ENCODE measurements around the gene PPT1. TPM values are rescaled to one million over a fixed set of nuclear protein-coding genes. Genes with fewer than 3 reads are reported as not detected.

The PPT1 gene
- total RNA-seq, 1 experiment from 2014 or later, result 46.8 TPM

DNA sequence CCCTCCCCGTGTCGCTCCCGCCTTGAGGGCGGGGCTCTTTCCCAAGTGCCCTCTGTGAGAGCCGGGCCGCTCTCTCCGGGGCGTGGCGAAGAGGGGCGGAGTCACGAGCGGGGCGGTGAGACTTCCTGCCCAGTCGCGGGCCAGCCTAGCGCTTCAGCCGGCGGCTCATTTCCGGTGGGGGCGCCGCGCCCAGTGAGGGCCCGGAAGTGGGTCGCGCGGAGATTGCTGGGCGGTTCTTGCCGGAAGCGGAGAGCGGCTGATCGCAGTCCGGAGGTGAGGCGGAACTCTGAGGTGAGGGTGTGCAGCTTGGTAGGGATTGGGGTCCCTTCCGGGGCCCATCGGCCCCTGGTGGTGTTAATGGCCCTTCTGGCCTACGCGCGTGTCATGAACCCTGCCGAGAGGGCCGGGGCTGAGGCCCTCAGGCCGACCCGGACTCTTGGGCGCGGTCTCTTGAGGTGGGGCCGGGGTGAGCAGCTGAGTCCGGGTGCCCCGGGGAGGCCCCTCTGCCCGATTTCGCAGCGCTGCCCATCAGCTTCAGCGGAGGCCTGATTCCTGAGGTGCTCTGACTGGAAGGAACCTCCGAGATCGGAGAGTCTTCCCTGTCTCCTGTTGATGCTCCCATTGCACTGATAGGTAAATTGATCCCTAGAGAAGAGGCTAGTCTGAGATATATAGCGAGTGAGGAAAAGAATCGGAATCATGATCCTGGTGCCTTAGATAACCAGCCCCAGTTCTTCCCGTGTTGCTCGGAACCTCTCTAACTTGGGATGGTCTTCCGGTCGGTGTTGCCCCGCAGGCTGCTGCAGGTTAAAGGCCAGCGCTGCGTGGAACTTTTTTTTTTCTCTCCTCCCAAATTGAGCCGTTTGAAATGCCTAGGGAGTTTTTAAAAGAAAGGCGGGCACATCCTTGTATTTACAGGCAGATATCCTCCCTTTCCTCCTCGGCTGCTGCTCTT lies 56.3 kb downstream of the PPT1 start, which contains the start of gene CAP1:
Gene CAP1 (plus strand): TSS at position 219 of the 955 bp plus-strand sequence. CDS start 18,618 bp downstream, outside the sequence.
- peak; percentile 95 for DNase-seq (ENCODE audit: low read depth, low spot score)
- CTCF ChIA-PET, result interaction anchor here (1.0 to 2.8 kb wide), 3 partner anchors 103 to 298 kb away, joined by 3 to 9 read pairs (median 5); no protein-coding TSS in a partner anchor
- H3K4me2 ChIP-seq (ENCODE audit: low read length), result peak within 1 kb of the TSS; percentile 94
- RAD21 ChIA-PET (ENCODE audit: low non-redundant PET in 1 of 2, low total read pairs in 2 of 2, uncharacterized antibody in 2 of 2, unreplicated experiment in 2 of 2), result interaction anchor here in 1 of 2 experiments (0.7 kb wide), 1 partner anchor 157 kb away, joined by 3 read pairs; no protein-coding TSS in a partner anchor
- peak within 1 kb of the TSS; percentile 91 to 95 for H3K4me3 ChIP-seq (replicated peaks in 1 of 2; ENCODE audit: low read depth in 1 of 2, low read length in 2 of 2)
- no peaks in the 10 kb centered on the region for H3K9me2 ChIP-seq (ENCODE audit: insufficient read depth)
- H2AFZ ChIP-seq (ENCODE audit: low read depth, low read length, poor library complexity, severe bottlenecking), result peak within 1 kb of the TSS; percentile 72
- H3K36me3 ChIP-seq (ENCODE audit: control insufficient read depth in 1 of 2, insufficient read depth in 2 of 2, low read length in 2 of 2), result peaks cover 5 to 8% of the 10 kb centered on the region in 2 experiments; a peak in 3 of 4 replicates
- peak within 1 kb of the TSS; percentile 89 for H3K27ac ChIP-seq (ENCODE audit: low read depth, low read length)
- no peaks in the 10 kb centered on the region for H3K27me3 ChIP-seq (ENCODE audit: insufficient read depth, low read length)
- H3K9ac ChIP-seq (ENCODE audit: low read length), result peak within 1 kb of the TSS; percentile 92
- 0 out of 2 replicates have a peak, but pooled peaks cover 5% of the 10 kb centered on the region for H4K20me1 ChIP-seq (ENCODE audit: insufficient read depth)
- peaks cover 15 to 25% of the 10 kb centered on the region in 2 experiments for H3K4me1 ChIP-seq (ENCODE audit: control insufficient read depth in 1 of 2, insufficient read depth in 2 of 2, low read length in 2 of 2)
- peaks cover 52% of the 10 kb centered on the region for H3K79me2 ChIP-seq (ENCODE audit: insufficient read depth, low read length)
- no peaks in the 10 kb centered on the region for H3K9me3 ChIP-seq (ENCODE audit: control insufficient read depth in 1 of 2, insufficient read depth in 1 of 2, low read depth in 1 of 2, low read length in 2 of 2)
- TSS peak; percentile 81 for BruUV-seq (replicated peaks)
- intact Hi-C loops (cut with micrococcal nuclease), result loop anchor here (5.0 kb wide), 1 partner anchor 217 kb away; the partner anchor contains the start of gene ZMPSTE24
- peak; percentile 92 for ATAC-seq
- POLR2A ChIA-PET, result interaction anchor here (1.3 kb wide), 1 partner anchor 17 kb away, joined by 4 read pairs; no protein-coding TSS in a partner anchor
- no peak; the same call in 1 of the 2 replicates for TF ChIP-seq RAD21 (IDR thresholded peaks at IDR 0.05; ENCODE audit: low read depth)
- TF ChIP-seq EZH2 (IDR thresholded peaks at IDR 0.05), result no peak
- TF ChIP-seq JUND (IDR thresholded peaks at IDR 0.05), result no peak
- no peak for TF ChIP-seq CEBPB (IDR thresholded peaks at IDR 0.05; ENCODE audit: low read depth)
- no peak for TF ChIP-seq FOSL1 (IDR thresholded peaks at IDR 0.05; ENCODE audit: low read depth)
- no peak for TF ChIP-seq ZNF274 (IDR thresholded peaks at IDR 0.05; ENCODE audit: low read depth, low read length)
- TF ChIP-seq SP1 (IDR thresholded peaks at IDR 0.05; ENCODE audit: low read depth), result peak; percentile 60
- peak; percentile 28 for TF ChIP-seq POLR2A (IDR thresholded peaks at IDR 0.05; ENCODE audit: borderline replicate concordance, extremely low read depth, insufficient read depth, insufficient read length)
- TF ChIP-seq SIN3A (IDR thresholded peaks at IDR 0.05; ENCODE audit: low read depth), result peak; percentile 50; the same call in 1 of the 2 replicates
- TF ChIP-seq YY1 (IDR thresholded peaks at IDR 0.05; ENCODE audit: extremely low read depth, insufficient replicate concordance, low read depth, low read length), result no peak
- no peak; the same call in 1 of the 2 replicates for TF ChIP-seq EGR1 (IDR thresholded peaks at IDR 0.05; ENCODE audit: low read depth)
- TF ChIP-seq, protein P1, sequence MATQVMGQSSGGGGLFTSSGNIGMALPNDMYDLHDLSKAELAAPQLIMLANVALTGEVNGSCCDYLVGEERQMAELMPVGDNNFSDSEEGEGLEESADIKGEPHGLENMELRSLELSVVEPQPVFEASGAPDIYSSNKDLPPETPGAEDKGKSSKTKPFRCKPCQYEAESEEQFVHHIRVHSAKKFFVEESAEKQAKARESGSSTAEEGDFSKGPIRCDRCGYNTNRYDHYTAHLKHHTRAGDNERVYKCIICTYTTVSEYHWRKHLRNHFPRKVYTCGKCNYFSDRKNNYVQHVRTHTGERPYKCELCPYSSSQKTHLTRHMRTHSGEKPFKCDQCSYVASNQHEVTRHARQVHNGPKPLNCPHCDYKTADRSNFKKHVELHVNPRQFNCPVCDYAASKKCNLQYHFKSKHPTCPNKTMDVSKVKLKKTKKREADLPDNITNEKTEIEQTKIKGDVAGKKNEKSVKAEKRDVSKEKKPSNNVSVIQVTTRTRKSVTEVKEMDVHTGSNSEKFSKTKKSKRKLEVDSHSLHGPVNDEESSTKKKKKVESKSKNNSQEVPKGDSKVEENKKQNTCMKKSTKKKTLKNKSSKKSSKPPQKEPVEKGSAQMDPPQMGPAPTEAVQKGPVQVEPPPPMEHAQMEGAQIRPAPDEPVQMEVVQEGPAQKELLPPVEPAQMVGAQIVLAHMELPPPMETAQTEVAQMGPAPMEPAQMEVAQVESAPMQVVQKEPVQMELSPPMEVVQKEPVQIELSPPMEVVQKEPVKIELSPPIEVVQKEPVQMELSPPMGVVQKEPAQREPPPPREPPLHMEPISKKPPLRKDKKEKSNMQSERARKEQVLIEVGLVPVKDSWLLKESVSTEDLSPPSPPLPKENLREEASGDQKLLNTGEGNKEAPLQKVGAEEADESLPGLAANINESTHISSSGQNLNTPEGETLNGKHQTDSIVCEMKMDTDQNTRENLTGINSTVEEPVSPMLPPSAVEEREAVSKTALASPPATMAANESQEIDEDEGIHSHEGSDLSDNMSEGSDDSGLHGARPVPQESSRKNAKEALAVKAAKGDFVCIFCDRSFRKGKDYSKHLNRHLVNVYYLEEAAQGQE (IDR thresholded peaks at IDR 0.05; ENCODE audit: low read depth), result no peak
- peak; percentile 92 for TF ChIP-seq ELF1 (IDR thresholded peaks at IDR 0.05; ENCODE audit: borderline replicate concordance, low read depth)
- TF ChIP-seq EZH2phosphoT487 (IDR thresholded peaks at IDR 0.05; ENCODE audit: borderline replicate concordance), result no peak
- TF ChIP-seq, protein P2, sequence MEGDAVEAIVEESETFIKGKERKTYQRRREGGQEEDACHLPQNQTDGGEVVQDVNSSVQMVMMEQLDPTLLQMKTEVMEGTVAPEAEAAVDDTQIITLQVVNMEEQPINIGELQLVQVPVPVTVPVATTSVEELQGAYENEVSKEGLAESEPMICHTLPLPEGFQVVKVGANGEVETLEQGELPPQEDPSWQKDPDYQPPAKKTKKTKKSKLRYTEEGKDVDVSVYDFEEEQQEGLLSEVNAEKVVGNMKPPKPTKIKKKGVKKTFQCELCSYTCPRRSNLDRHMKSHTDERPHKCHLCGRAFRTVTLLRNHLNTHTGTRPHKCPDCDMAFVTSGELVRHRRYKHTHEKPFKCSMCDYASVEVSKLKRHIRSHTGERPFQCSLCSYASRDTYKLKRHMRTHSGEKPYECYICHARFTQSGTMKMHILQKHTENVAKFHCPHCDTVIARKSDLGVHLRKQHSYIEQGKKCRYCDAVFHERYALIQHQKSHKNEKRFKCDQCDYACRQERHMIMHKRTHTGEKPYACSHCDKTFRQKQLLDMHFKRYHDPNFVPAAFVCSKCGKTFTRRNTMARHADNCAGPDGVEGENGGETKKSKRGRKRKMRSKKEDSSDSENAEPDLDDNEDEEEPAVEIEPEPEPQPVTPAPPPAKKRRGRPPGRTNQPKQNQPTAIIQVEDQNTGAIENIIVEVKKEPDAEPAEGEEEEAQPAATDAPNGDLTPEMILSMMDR (IDR thresholded peaks at IDR 0.05 in 2 of 3, conservative IDR thresholded peaks at IDR 0.05 in 1 of 3; ENCODE audit: borderline replicate concordance in 1 of 3, insufficient read depth in 1 of 3, low read depth in 2 of 3, low read length in 2 of 3), result no peak
- TF ChIP-seq CBX3 (IDR thresholded peaks at IDR 0.05; ENCODE audit: low read depth), result no peak
- no peak for TF ChIP-seq SRF (IDR thresholded peaks at IDR 0.05; ENCODE audit: low read depth)
- TF ChIP-seq, protein P3, sequence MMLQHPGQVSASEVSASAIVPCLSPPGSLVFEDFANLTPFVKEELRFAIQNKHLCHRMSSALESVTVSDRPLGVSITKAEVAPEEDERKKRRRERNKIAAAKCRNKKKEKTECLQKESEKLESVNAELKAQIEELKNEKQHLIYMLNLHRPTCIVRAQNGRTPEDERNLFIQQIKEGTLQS (IDR thresholded peaks at IDR 0.05), result no peak
- TF ChIP-seq POLR2AphosphoS5 (IDR thresholded peaks at IDR 0.05; ENCODE audit: low read depth, low read length), result peak; percentile 89
- TF ChIP-seq, protein P4, sequence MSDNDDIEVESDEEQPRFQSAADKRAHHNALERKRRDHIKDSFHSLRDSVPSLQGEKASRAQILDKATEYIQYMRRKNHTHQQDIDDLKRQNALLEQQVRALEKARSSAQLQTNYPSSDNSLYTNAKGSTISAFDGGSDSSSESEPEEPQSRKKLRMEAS (IDR thresholded peaks at IDR 0.05), result peak; percentile 8
- peak; percentile 24 for TF ChIP-seq TCF7L2 (IDR thresholded peaks at IDR 0.05; ENCODE audit: borderline replicate concordance, extremely low read depth, insufficient read depth, insufficient read length)

Data from HCT116 (cell line).